A673 (cell line): ENCODE measurements around the gene PRR4. TPM values are rescaled to one million over a fixed set of nuclear protein-coding genes. Genes with fewer than 3 reads are reported as not detected.

ENCODE experiments used
- BruUV-seq: library from RNA; stranded (reverse); fragments of 400-500 nt; replicated peaks from 2 replicates; lab custom pipeline; 2021; lab: Mats Ljungman, UMichigan
- CTCF ChIA-PET: fragments of 300-600 bp; sonication (Branson Sonifier 250); formaldehyde crosslinking; loops from one replicate; lab custom pipeline; 2022; ENCODE audit warnings: antibody characterized with exemption; lab: Charles Lee
- POLR2A ChIA-PET: fragments of 300-600 bp; sonication (Branson Sonifier 250); formaldehyde crosslinking; loops from one replicate; lab custom pipeline; 2022; ENCODE audit warnings: antibody characterized with exemption; ENCODE audit not compliant: low non-redundant PET; lab: Charles Lee
- DNase-seq: peaks from one replicate; pipeline ENCODE4 v3.0.0-alpha.2; 2015; ENCODE audit warnings: low spot score
- H3K27ac ChIP-seq: fragments of 200-600 bp; sonication (generic); 2 replicates; pipeline ENCODE4 v1.5.1; 2016; ENCODE audit warnings: mixed run types, low read depth, mild to moderate bottlenecking, mixed read lengths, antibody characterized with exemption, low read length; ENCODE audit not compliant: poor library complexity, severe bottlenecking
- H3K27me3 ChIP-seq: fragments of 200-600 bp; sonication (generic); replicated peaks from 2 replicates; pipeline ENCODE4 v1.6.1; 2017; ENCODE audit warnings: mixed run types, low read depth, mild to moderate bottlenecking, mixed read lengths, antibody characterized with exemption, low read length; ENCODE audit not compliant: insufficient read depth, poor library complexity
- H3K36me3 ChIP-seq: fragments of 200-600 bp; sonication (generic); 2 replicates; pipeline ENCODE4 v1.6.1; 2016; ENCODE audit warnings: mixed run types, mild to moderate bottlenecking, mixed read lengths, antibody characterized with exemption, low read length; ENCODE audit not compliant: insufficient read depth, poor library complexity, severe bottlenecking
- H3K4me1 ChIP-seq: fragments of 200-600 bp; sonication (generic); 2 replicates; pipeline ENCODE4 v1.6.1; 2017; ENCODE audit warnings: mixed run types, mild to moderate bottlenecking, mixed read lengths, antibody characterized with exemption, low read length; ENCODE audit not compliant: insufficient read depth, poor library complexity, severe bottlenecking
- H3K4me3 ChIP-seq: fragments of 200-600 bp; sonication (generic); 2 replicates; pipeline ENCODE4 v1.5.1; 2016; ENCODE audit warnings: low read depth, mixed run types, mild to moderate bottlenecking, mixed read lengths, low read length; ENCODE audit not compliant: poor library complexity, severe bottlenecking
- H3K9me3 ChIP-seq: fragments of 200-600 bp; sonication (generic); 2 replicates; pipeline ENCODE4 v1.6.1; 2016; ENCODE audit warnings: mixed run types, low read depth, mild to moderate bottlenecking, mixed read lengths, antibody characterized with exemption, low read length; ENCODE audit not compliant: poor library complexity, severe bottlenecking
- EZH2 ChIP-seq: fragments of 200-600 bp; sonication (generic); IDR thresholded peaks from 2 replicates; pipeline ENCODE4 v1.6.1; 2017; ENCODE audit warnings: borderline replicate concordance, low read depth, mild to moderate bottlenecking, mixed read lengths, antibody characterized with exemption, low read length; ENCODE audit not compliant: poor library complexity, severe bottlenecking
- intact Hi-C: fragments of 100-400 bp; cut with micrococcal nuclease; formaldehyde crosslinking; loops from one replicate; pipeline ENCODE4 v1.10.0; 2022; ENCODE audit not compliant: unreplicated experiment
- total RNA-seq: library from RNA; stranded (reverse); gene quantifications from 2 replicates; pipeline ENCODE4 v1.2.3, GENCODE V29; 2021
- TF ChIP-seq, protein P1 (sequence below): fragments of 300-800, 200-600 bp; sonication (generic); conservative IDR thresholded peaks from 2 replicates; pipeline ENCODE4 v1.5.1; 2017; ENCODE audit warnings: low read depth, mild to moderate bottlenecking, antibody characterized with exemption, low read length, moderate library complexity, mixed read lengths

PRR4 gene
- total RNA-seq, 1 experiment from 2014 or later: 6.9 TPM

DNA sequence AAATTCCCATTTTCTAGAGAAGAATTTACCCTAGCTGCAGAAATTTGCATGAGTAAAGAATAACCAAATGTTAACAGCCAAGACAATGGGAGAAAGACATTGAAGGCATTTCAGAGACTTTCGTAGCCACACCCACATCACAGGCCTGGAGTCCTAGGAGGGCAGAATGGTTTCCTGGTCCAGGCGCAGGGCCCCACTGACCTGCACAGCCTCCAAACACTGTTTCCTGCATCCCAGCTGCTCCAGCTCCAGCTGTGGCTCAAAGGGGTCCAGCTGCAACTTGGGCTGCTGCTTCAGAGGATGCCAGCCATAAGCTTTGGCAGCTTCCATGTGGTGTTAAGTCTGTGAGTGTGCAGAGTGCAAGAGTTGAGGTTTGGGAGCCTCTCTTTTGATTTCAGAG lies 6.5 kb upstream of the PRR4 start:
- H3K9me3 ChIP-seq: peaks cover 4% of the 10 kb centered on the region
- BruUV-seq: no TSS peak

DNA sequence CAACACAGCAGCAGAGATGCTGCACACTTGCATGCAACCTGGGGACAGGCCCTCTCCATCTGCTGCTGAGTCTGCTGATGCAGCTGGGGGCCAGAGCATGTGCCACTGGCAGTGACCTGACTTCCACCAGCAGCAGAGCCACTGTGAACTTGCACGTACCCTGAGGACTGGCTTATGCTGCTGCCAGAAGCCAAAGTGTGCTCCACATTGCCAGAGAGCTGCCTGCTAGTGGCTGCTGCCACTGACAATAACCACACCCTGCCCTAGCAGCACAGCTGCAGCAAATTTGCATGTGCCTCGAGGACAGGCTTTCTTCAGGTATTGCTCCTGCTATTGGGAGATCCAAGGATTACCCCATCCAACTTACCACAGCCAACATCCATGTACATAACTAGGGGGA lies 4.5 kb upstream of the PRR4 start:
- POLR2A ChIA-PET: no interaction called here

More for the DNA sequence above, 6.5 kb upstream of the PRR4 start:
- Histone ChIP-seq H3K4me1 (no peaks in the 10 kb centered on the region), H3K36me3 (no peaks in the 10 kb centered on the region), H3K4me3 (no peak overlapping the region), H3K27me3 (no peaks in the 10 kb centered on the region), H3K27ac (no peak overlapping the region)
- DNase-seq: no peak
- ChIA-PET POLR2A (no interaction called here), CTCF (no interaction called here)
- intact Hi-C loops: no loop called here
- TF ChIP-seq, protein P1, sequence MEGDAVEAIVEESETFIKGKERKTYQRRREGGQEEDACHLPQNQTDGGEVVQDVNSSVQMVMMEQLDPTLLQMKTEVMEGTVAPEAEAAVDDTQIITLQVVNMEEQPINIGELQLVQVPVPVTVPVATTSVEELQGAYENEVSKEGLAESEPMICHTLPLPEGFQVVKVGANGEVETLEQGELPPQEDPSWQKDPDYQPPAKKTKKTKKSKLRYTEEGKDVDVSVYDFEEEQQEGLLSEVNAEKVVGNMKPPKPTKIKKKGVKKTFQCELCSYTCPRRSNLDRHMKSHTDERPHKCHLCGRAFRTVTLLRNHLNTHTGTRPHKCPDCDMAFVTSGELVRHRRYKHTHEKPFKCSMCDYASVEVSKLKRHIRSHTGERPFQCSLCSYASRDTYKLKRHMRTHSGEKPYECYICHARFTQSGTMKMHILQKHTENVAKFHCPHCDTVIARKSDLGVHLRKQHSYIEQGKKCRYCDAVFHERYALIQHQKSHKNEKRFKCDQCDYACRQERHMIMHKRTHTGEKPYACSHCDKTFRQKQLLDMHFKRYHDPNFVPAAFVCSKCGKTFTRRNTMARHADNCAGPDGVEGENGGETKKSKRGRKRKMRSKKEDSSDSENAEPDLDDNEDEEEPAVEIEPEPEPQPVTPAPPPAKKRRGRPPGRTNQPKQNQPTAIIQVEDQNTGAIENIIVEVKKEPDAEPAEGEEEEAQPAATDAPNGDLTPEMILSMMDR: no peak
- TF ChIP-seq EZH2: no peak

DNA sequence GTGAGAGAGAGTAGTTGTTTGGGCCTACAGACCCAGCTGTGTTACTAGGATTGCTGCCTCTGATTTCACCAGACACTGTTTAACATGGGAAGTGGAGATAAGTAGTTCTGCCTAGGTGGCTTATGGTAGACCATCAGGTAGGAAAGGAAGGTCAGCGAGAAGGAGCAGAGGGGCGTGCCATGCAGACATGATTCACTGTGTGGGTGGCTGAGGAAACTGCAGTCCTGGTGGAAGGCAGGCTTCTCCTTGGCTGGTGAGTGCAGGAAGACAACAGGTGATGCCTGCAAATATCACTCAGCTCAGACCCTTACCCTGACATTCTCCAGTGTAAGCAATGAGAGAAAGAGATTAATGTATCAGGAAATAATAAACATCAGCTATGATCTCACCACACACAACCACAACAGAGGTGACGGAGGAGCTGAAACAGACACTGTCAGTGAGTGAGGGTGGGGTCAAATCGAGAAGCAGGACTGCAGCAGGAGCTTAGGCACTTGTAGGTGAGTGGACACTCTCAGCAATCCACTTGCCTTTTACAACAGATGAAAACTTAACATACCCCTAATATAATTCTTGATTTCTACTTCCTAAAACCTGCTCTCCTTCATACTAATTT lies 2.1 kb upstream of the PRR4 start:
- ChIA-PET POLR2A (no interaction called here), CTCF (no interaction called here)
- Histone ChIP-seq H3K27ac (no peak overlapping the region), H3K36me3 (no peaks in the 10 kb centered on the region), H3K9me3 (peaks cover 4% of the 10 kb centered on the region), H3K27me3 (no peaks in the 10 kb centered on the region), H3K4me3 (no peak overlapping the region), H3K4me1 (no peaks in the 10 kb centered on the region)
- no peak for DNase-seq
- no TSS peak for BruUV-seq
- intact Hi-C loops: no loop called here
- TF ChIP-seq EZH2: no peak
- TF ChIP-seq, protein P1: no peak

More for the DNA sequence above, 4.5 kb upstream of the PRR4 start:
- H3K9me3 ChIP-seq: peaks cover 4% of the 10 kb centered on the region
- no peak for DNase-seq
- H3K4me3 ChIP-seq: no peak overlapping the region
- CTCF ChIA-PET: no interaction called here
- no peaks in the 10 kb centered on the region for H3K27me3 ChIP-seq
- intact Hi-C loops: no loop called here
- no peak overlapping the region for H3K27ac ChIP-seq
- H3K36me3 ChIP-seq: no peaks in the 10 kb centered on the region
- no peaks in the 10 kb centered on the region for H3K4me1 ChIP-seq
- no TSS peak for BruUV-seq
- TF ChIP-seq, protein P1: no peak
- TF ChIP-seq EZH2: no peak
